ENCODE data around the gene ARID1B. TPM values are rescaled to one million over a fixed set of nuclear protein-coding genes. Genes with fewer than 3 reads are reported as not detected.

ARID1B gene
- total RNA-seq, 2 donors from 2014 or later = 74.0 to 110 TPM

DNA sequence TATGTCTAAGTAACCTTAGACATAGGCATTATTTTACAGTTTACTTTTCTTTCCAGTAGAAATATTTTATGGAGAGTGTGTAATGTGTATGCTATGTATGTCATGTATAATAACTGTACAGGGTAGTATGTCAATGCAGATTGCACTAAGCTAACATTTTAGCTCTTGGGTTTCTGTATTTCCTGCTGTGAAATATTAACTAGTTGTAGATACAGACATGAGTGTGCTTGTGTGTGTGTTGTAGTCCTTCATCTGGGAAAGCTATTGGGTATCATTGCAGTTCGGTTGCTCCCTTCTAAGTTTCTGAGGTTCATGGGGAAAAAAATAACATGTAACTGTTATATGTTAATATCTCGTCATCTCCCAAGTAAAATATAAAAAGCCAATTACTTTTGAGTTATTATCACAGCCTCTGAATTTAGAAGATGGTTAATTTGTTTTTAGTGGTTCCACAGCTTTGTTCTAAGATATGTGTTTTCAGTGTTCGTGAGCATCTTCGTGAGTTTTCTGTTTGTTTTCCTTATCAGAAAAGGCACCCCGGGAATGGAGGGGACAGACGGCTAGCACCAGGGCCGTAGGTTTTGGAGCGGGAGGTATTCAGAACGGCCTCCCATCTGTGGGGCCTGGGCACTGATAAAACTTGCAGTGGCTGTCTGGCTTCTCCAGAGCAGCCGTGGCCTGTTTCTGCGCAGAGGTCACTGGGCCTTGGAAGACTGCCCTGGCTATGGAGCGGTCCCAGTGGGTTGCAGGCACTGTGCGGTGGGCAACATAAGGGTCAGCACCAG lies 215.0 kb downstream of the ARID1B start:
- Histone ChIP-seq H3K36me3 (ENCODE audit: control insufficient read depth, insufficient read depth, low read length) (no peaks in the 10 kb centered on the region), H3K4me3 (ENCODE audit: low read length) (no peak overlapping the region), H3K9ac (ENCODE audit: extremely low read depth, low read length, poor library complexity, severe bottlenecking) (no peak overlapping the region), H3K9me3 (ENCODE audit: control insufficient read depth, low read length) (no peaks in the 10 kb centered on the region), H3K4me1 (ENCODE audit: control insufficient read depth, insufficient read depth, low read length) (peaks cover 24% of the 10 kb centered on the region), H3K27me3 (ENCODE audit: control insufficient read depth, insufficient read depth, low read length, poor library complexity, severe bottlenecking) (no peaks in the 10 kb centered on the region), H3K27ac (ENCODE audit: low read depth, low read length) (no peak overlapping the region)
- Mint-ChIP-seq H3K27me3 (ENCODE audit: insufficient read depth) (no peaks in the 10 kb centered on the region), H3K4me1 (peaks cover 57% of the 10 kb centered on the region), H3K27ac (peak overlapping the region; percentile 84), H3K36me3 (ENCODE audit: low read depth) (peaks cover 2% of the 10 kb centered on the region), H3K4me3 (no peak overlapping the region), H3K9me3 (no peaks in the 10 kb centered on the region)
- 80 to 89% methylated on average over 4 to 12 of the region's 13 CpGs for WGBS, 2 experiments (ENCODE audit: insufficient coverage in 1 of 2, insufficient read length in 1 of 2)
- DNase-seq = peak; percentile 43
- TF ChIP-seq, protein P1, sequence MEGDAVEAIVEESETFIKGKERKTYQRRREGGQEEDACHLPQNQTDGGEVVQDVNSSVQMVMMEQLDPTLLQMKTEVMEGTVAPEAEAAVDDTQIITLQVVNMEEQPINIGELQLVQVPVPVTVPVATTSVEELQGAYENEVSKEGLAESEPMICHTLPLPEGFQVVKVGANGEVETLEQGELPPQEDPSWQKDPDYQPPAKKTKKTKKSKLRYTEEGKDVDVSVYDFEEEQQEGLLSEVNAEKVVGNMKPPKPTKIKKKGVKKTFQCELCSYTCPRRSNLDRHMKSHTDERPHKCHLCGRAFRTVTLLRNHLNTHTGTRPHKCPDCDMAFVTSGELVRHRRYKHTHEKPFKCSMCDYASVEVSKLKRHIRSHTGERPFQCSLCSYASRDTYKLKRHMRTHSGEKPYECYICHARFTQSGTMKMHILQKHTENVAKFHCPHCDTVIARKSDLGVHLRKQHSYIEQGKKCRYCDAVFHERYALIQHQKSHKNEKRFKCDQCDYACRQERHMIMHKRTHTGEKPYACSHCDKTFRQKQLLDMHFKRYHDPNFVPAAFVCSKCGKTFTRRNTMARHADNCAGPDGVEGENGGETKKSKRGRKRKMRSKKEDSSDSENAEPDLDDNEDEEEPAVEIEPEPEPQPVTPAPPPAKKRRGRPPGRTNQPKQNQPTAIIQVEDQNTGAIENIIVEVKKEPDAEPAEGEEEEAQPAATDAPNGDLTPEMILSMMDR (conservative IDR thresholded peaks at IDR 0.05) = no peak

DNA sequence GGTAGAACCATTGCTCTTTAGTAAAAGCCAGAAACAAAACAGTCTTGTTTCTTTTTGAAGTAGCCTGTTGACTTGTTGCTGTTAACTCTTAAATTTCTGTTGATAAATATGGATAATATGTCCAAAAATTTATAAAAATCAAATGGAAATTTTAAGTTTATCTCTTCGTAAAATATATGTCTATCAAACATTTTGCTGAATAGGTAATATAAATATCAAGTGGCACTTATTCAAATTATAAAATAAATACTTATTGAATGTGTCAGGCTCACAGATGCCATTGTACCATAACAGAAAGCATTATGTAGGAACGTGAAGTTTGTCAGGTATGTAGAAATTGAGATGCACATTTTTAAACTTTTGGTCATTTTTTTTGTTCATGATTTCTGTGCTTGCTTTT lies 216.5 kb downstream of the ARID1B start:
- H3K27ac ChIP-seq (ENCODE audit: low read depth, low read length) = no peak overlapping the region
- Mint-ChIP-seq H3K27ac (peak overlapping the region; percentile 28), H3K36me3 (ENCODE audit: low read depth) (peaks cover 2% of the 10 kb centered on the region), H3K4me3 (peak overlapping the region; percentile 13), H3K9me3 (no peaks in the 10 kb centered on the region), H3K4me1 (peaks cover 44% of the 10 kb centered on the region), H3K27me3 (ENCODE audit: insufficient read depth) (no peaks in the 10 kb centered on the region)
- peaks cover 13% of the 10 kb centered on the region for H3K4me1 ChIP-seq (ENCODE audit: control insufficient read depth, insufficient read depth, low read length)
- no peak for DNase-seq
- peak overlapping the region; percentile 53 for H3K4me3 ChIP-seq (ENCODE audit: low read length)
- WGBS, 2 experiments (ENCODE audit: insufficient coverage in 1 of 2, insufficient read length in 1 of 2) = 99% methylated on average over 2 of the region's 2 CpGs; no CpG with 5 or more reads in 1 of the 2 experiments
- no peak overlapping the region for H3K9ac ChIP-seq (ENCODE audit: extremely low read depth, low read length, poor library complexity, severe bottlenecking)
- H3K27me3 ChIP-seq (ENCODE audit: control insufficient read depth, insufficient read depth, low read length, poor library complexity, severe bottlenecking) = no peaks in the 10 kb centered on the region
- H3K36me3 ChIP-seq (ENCODE audit: control insufficient read depth, insufficient read depth, low read length) = no peaks in the 10 kb centered on the region
- TF ChIP-seq, protein P1 (conservative IDR thresholded peaks at IDR 0.05) = no peak
- H3K9me3 ChIP-seq (ENCODE audit: control insufficient read depth, low read length) = no peaks in the 10 kb centered on the region

DNA sequence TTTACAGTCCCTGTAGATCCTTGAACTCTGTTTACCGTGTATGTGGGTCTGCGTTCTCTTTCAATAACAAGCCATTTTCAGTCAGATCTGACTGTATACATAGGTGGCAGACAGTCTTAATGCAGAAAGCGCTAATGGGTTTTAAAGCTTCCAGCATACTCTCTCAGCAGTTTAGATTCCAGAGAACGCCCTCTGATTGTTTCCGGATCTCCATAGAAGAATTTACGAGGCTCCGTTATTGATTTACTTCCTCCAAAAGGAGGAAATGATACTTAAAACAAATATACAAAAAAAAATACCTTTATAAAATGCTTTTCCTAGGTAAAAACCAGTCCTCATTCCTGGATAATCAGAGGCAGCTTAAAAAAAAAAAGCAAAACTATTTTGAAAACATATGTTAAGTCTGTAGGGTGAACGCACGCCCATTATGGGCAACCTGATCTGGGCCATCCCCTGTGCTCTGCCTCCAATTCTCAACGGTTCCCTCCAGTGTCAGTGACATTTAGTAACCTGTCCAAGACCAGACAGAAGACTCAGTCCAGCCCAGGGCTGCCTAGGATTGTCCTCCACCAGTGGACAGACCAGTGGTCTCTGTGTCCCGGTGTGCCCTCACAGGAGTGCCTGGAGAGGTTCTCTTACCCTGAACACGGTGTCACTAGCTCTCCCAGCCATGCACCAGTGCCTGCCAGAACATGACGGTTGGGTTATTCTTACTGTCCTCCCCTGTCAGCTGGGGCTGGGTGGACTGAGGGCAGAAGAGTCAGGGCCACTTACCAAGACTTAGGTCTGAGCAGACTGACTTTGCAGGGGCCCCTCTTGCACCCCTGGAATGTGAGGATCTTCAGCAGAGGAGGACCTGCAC lies 217.3 kb downstream of the ARID1B start:
- peak overlapping the region; percentile 53 for H3K4me3 ChIP-seq (ENCODE audit: low read length)
- no peaks in the 10 kb centered on the region for H3K27me3 ChIP-seq (ENCODE audit: control insufficient read depth, insufficient read depth, low read length, poor library complexity, severe bottlenecking)
- Mint-ChIP-seq H3K4me1 (peaks cover 38% of the 10 kb centered on the region), H3K27me3 (ENCODE audit: insufficient read depth) (no peaks in the 10 kb centered on the region), H3K36me3 (ENCODE audit: low read depth) (peaks cover 2% of the 10 kb centered on the region), H3K27ac (peak overlapping the region; percentile 67), H3K4me3 (peak overlapping the region; percentile 13), H3K9me3 (no peaks in the 10 kb centered on the region)
- no peak overlapping the region for H3K27ac ChIP-seq (ENCODE audit: low read depth, low read length)
- H3K36me3 ChIP-seq (ENCODE audit: control insufficient read depth, insufficient read depth, low read length) = no peaks in the 10 kb centered on the region
- peak; percentile 49 for DNase-seq
- peaks cover 12% of the 10 kb centered on the region for H3K4me1 ChIP-seq (ENCODE audit: control insufficient read depth, insufficient read depth, low read length)
- no peak overlapping the region for H3K9ac ChIP-seq (ENCODE audit: extremely low read depth, low read length, poor library complexity, severe bottlenecking)
- H3K9me3 ChIP-seq (ENCODE audit: control insufficient read depth, low read length) = no peaks in the 10 kb centered on the region
- whole genome bisulfite sequencing, 2 experiments (ENCODE audit: insufficient coverage in 1 of 2, insufficient read length in 1 of 2) = 90 to 93% methylated on average over 11 to 13 of the region's 13 CpGs
- TF ChIP-seq, protein P1 (conservative IDR thresholded peaks at IDR 0.05) = no peak

Data from endodermal cell (in vitro differentiated cells).